H9 (cell line): ENCODE results near the gene SLC36A3. TPM values are rescaled to one million over a fixed set of nuclear protein-coding genes. Genes with fewer than 3 reads are reported as not detected.

Source experiments
- DNase-seq: peaks from one replicate; pipeline ENCODE4 v3.0.0-alpha.2; 2017
- H2AFZ ChIP-seq: one replicate; pipeline ENCODE4 v1.6.1; 2013; ENCODE audit warnings: mild to moderate bottlenecking, low read length, control low read depth, moderate library complexity
- H2AK5ac ChIP-seq: 2 replicates; pipeline ENCODE4 v1.6.1; 2013; ENCODE audit warnings: low read length, control low read depth, mixed read lengths; ENCODE audit not compliant: insufficient read length
- H2BK120ac ChIP-seq: one replicate; pipeline ENCODE4 v1.6.1; 2013; ENCODE audit warnings: low read depth, mild to moderate bottlenecking, low read length, control low read depth, inconsistent platforms; ENCODE audit not compliant: poor library complexity, severe bottlenecking
- H2BK12ac ChIP-seq: 2 replicates; pipeline ENCODE4 v1.6.1; 2013; ENCODE audit warnings: low read length, control low read depth, mixed read lengths, low read depth; ENCODE audit not compliant: insufficient read length
- H2BK15ac ChIP-seq: 2 replicates; pipeline ENCODE4 v1.6.1; 2013; ENCODE audit warnings: low read depth, low read length, control low read depth
- H2BK20ac ChIP-seq: one replicate; pipeline ENCODE4 v1.6.1; 2013; ENCODE audit warnings: low read depth, mild to moderate bottlenecking, low read length, control low read depth, inconsistent platforms; ENCODE audit not compliant: poor library complexity, severe bottlenecking
- H2BK5ac ChIP-seq: 2 replicates; pipeline ENCODE4 v1.6.1; 2013; ENCODE audit warnings: low read length, control low read depth, mixed read lengths; ENCODE audit not compliant: insufficient read length
- H3K14ac ChIP-seq: 2 replicates; pipeline ENCODE4 v1.6.1; 2013; ENCODE audit warnings: low read length, control low read depth; ENCODE audit not compliant: insufficient read depth
- H3K18ac ChIP-seq: 2 replicates; pipeline ENCODE4 v1.6.1; 2013; ENCODE audit warnings: low read depth, mild to moderate bottlenecking, mixed read lengths, low read length, control low read depth; ENCODE audit not compliant: insufficient read length
- H3K23ac ChIP-seq: 2 replicates; pipeline ENCODE4 v1.6.1; 2013; ENCODE audit warnings: low read length, control low read depth, mixed read lengths, low read depth; ENCODE audit not compliant: insufficient read length
- H3K23me2 ChIP-seq: 2 replicates; pipeline ENCODE4 v1.6.1; 2013; ENCODE audit warnings: low read depth, mild to moderate bottlenecking, mixed read lengths, low read length, control low read depth; ENCODE audit not compliant: insufficient read length, poor library complexity, severe bottlenecking
- H3K27ac ChIP-seq: 2 replicates; pipeline ENCODE4 v1.5.1; 2013; ENCODE audit warnings: low read length, control low read depth, mixed read lengths, low read depth; ENCODE audit not compliant: insufficient read length
- H3K27me3 ChIP-seq: 2 replicates; pipeline ENCODE4 v1.6.1; 2013; ENCODE audit warnings: low read length, control low read depth, inconsistent platforms; ENCODE audit not compliant: insufficient read depth
- H3K4ac ChIP-seq: 2 replicates; pipeline ENCODE4 v1.6.1; 2013; ENCODE audit warnings: low read depth, mild to moderate bottlenecking, control low read depth, inconsistent platforms, low read length, moderate library complexity
- H3K4me1 ChIP-seq: 2 replicates; pipeline ENCODE4 v1.6.1; 2013; ENCODE audit warnings: low read length, control low read depth, inconsistent platforms; ENCODE audit not compliant: insufficient read depth
- H3K4me2 ChIP-seq: 2 replicates; pipeline ENCODE4 v1.6.1; 2013; ENCODE audit warnings: low read length, control low read depth, mixed read lengths; ENCODE audit not compliant: insufficient read length, insufficient read depth
- H3K56ac ChIP-seq: 2 replicates; pipeline ENCODE4 v1.6.1; 2013; ENCODE audit warnings: low read depth, mild to moderate bottlenecking, mixed read lengths, low read length, control low read depth; ENCODE audit not compliant: insufficient read length
- H3K79me1 ChIP-seq: 2 replicates; pipeline ENCODE4 v1.6.1; 2013; ENCODE audit warnings: low read depth, mild to moderate bottlenecking, moderate library complexity, low read length, control low read depth, inconsistent platforms; ENCODE audit not compliant: insufficient read depth, poor library complexity, severe bottlenecking
- H3K79me2 ChIP-seq: 2 replicates; pipeline ENCODE4 v1.6.1; 2013; ENCODE audit warnings: low read length, control low read depth, inconsistent platforms; ENCODE audit not compliant: insufficient read depth
- H3K9ac ChIP-seq: 2 replicates; pipeline ENCODE4 v1.6.1; 2013; ENCODE audit warnings: low read length, control low read depth, mixed read lengths; ENCODE audit not compliant: insufficient read length; ENCODE audit errors: extremely low read depth
- H3K9me3 ChIP-seq: one replicate; pipeline ENCODE4 v1.6.1; 2013; ENCODE audit warnings: low read depth, low read length, inconsistent platforms; ENCODE audit not compliant: control insufficient read depth
- H3T11ph ChIP-seq: one replicate; pipeline ENCODE4 v1.6.1; 2013; ENCODE audit warnings: mild to moderate bottlenecking, low read length, control low read depth, inconsistent platforms
- H4K20me1 ChIP-seq: one replicate; pipeline ENCODE4 v1.6.1; 2013; ENCODE audit not compliant: control insufficient read depth, insufficient read length, insufficient read depth
- H4K5ac ChIP-seq: 2 replicates; pipeline ENCODE4 v1.6.1; 2013; ENCODE audit warnings: low read depth, mild to moderate bottlenecking, mixed read lengths, low read length, control low read depth; ENCODE audit not compliant: insufficient read length
- H4K8ac ChIP-seq: replicated peaks from 2 replicates; pipeline ENCODE4 v1.6.1; 2013; ENCODE audit warnings: low read length, control low read depth, mixed read lengths, low read depth; ENCODE audit not compliant: insufficient read length
- H4K91ac ChIP-seq: 2 replicates; pipeline ENCODE4 v1.6.1; 2013; ENCODE audit warnings: low read depth, mild to moderate bottlenecking, moderate library complexity, mixed read lengths, low read length, control low read depth; ENCODE audit not compliant: insufficient read length
- H3K27ac Mint-ChIP-seq, 3 experiments: 2 replicates in 2 of 3; 3 replicates in 1 of 3; pipeline ENCODE4 v1.8.0; 2020 to 2021; ENCODE audit warnings: mixed read lengths in 3 of 3, mild to moderate bottlenecking in 1 of 3, moderate library complexity in 1 of 3
- H3K27me3 Mint-ChIP-seq: 2 replicates; pipeline ENCODE4 v1.8.0; 2021; ENCODE audit warnings: low read depth, mild to moderate bottlenecking, moderate library complexity, mixed read lengths
- H3K36me3 Mint-ChIP-seq, 3 experiments: 2 replicates in 2 of 3; 3 replicates in 1 of 3; pipeline ENCODE4 v1.8.0; 2020 to 2021; ENCODE audit warnings: low read depth in 3 of 3, mixed read lengths in 3 of 3; ENCODE audit not compliant: insufficient read depth in 1 of 3
- H3K4me1 Mint-ChIP-seq, 2 experiments: 2 replicates each; pipeline ENCODE4 v1.8.0; 2020; ENCODE audit warnings: mixed read lengths in 2 of 2
- H3K4me3 Mint-ChIP-seq, 2 experiments: 2 replicates in 1 of 2; 3 replicates in 1 of 2; pipeline ENCODE4 v1.8.0; 2020 to 2021; ENCODE audit warnings: mild to moderate bottlenecking in 2 of 2, mixed read lengths in 2 of 2, moderate library complexity in 1 of 2
- H3K9me3 Mint-ChIP-seq, 2 experiments: 2 replicates in 1 of 2; 3 replicates in 1 of 2; pipeline ENCODE4 v1.8.0; 2020; ENCODE audit warnings: mild to moderate bottlenecking in 2 of 2, mixed read lengths in 2 of 2, moderate library complexity in 1 of 2
- CTCF ChIP-seq: fragments of 200-600 bp; sonication (generic); conservative IDR thresholded peaks from 3 replicates; pipeline ENCODE4 v1.8.0; 2021; ENCODE audit warnings: antibody characterized with exemption, mild to moderate bottlenecking
- WGBS: extraction: QIAGEN DNeasy Blood & Tissue Kit; methylation state at CpG from one replicate; pipeline ENCODE4 v1.1.7; 2013; ENCODE audit warnings: missing lambda C conversion rate, low lambda C conversion rate, mixed read lengths; ENCODE audit not compliant: insufficient read length; ENCODE audit errors: extremely low coverage; 5-methylcytosine and 5-hydroxymethylcytosine counted together
- total RNA-seq: library from RNA; stranded (reverse); gene quantifications from 2 replicates; pipeline ENCODE4 v1.2.1, GENCODE V29; 2021

Gene SLC36A3
- total RNA-seq, 1 experiment from 2014 or later = not detected

DNA sequence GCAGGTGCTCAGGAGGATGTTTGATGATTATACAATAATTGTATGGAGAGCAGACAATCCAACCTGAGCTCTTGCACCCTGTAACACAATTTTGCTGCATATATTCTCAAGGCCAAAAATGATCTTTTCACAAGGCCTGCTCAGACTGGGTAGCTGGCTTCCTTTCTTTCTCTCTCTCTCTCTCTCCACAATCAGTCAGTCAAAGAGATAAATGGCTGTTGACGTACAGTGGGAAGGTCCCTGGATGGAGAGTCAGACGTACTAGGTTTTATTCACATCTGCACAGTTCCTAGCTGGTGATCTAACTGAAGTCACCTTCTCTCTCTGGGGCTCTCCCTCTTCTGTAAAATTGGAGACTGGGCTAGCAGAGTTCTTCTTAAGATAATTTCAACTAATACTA lies 24.0 kb upstream of the SLC36A3 start:
- H3K9ac ChIP-seq = no peak overlapping the region
- H3T11ph ChIP-seq = no peak overlapping the region
- H2BK20ac ChIP-seq = no peak overlapping the region
- no peak overlapping the region for H2BK15ac ChIP-seq
- H3K18ac ChIP-seq = no peak overlapping the region
- H3K56ac ChIP-seq = no peak overlapping the region
- Mint-ChIP-seq H3K27me3 (no peaks in the 10 kb centered on the region; the same call in 1 of the 2 replicates), H3K27ac (no peak overlapping the region; a peak in 1 of 7 replicates), H3K4me3 (no peak overlapping the region), H3K4me1 (peaks cover 11 to 13% of the 10 kb centered on the region in 2 experiments), H3K36me3 (no peaks in the 10 kb centered on the region), H3K9me3 (no peaks in the 10 kb centered on the region; a peak in 1 of 5 replicates)
- no peaks in the 10 kb centered on the region for H3K79me1 ChIP-seq
- no peaks in the 10 kb centered on the region for H3K23me2 ChIP-seq
- DNase-seq = no peak
- no peak overlapping the region for H3K4ac ChIP-seq
- no peak overlapping the region for H3K23ac ChIP-seq
- H3K4me2 ChIP-seq = no peak overlapping the region
- no peak overlapping the region for H3K27ac ChIP-seq
- TF ChIP-seq CTCF = no peak
- H2BK120ac ChIP-seq = no peak overlapping the region
- H3K4me1 ChIP-seq = no peaks in the 10 kb centered on the region; the same call in 1 of the 2 replicates
- H4K5ac ChIP-seq = no peak overlapping the region
- no peaks in the 10 kb centered on the region for H3K9me3 ChIP-seq
- H3K14ac ChIP-seq = no peak overlapping the region
- no peak overlapping the region for H4K91ac ChIP-seq
- no peak overlapping the region for H2BK5ac ChIP-seq
- H3K79me2 ChIP-seq = no peaks in the 10 kb centered on the region
- H3K27me3 ChIP-seq = no peaks in the 10 kb centered on the region
- no peak overlapping the region for H2AFZ ChIP-seq
- no peak overlapping the region for H2BK12ac ChIP-seq
- H4K20me1 ChIP-seq = no peaks in the 10 kb centered on the region
- no peak overlapping the region for H2AK5ac ChIP-seq
- H4K8ac ChIP-seq = no peak overlapping the region
- WGBS = no CpG with 5 or more reads among the region's 2 CpGs
